H1 (cell line): Measurements from ENCODE around the gene ACTR1A. TPM values are rescaled to one million over a fixed set of nuclear protein-coding genes. Genes with fewer than 3 reads are reported as not detected.

Source experiments
- CTCF ChIA-PET: fragments of 300-600 bp; sonication (Branson Sonifier 250); formaldehyde crosslinking; loops from one replicate; lab custom pipeline; 2021; ENCODE audit not compliant: partially characterized antibody; lab: Charles Lee
- POLR2A ChIA-PET: fragments of 300-600 bp; sonication (Branson Sonifier 250); formaldehyde crosslinking; loops from one replicate; lab custom pipeline; 2021; ENCODE audit warnings: inconsistent platforms; ENCODE audit not compliant: partially characterized antibody; lab: Charles Lee
- DNase-seq, 2 experiments: peaks; one replicate each; pipeline versions ENCODE4 v3.0.0 to v3.0.0-alpha.2; 2010 to 2022; ENCODE audit warnings: low spot score in 2 of 2, low read depth in 1 of 2, mixed read lengths in 1 of 2
- FAIRE-seq: peaks from 2 replicates; lab custom pipeline; 2011; peaks lifted over from hg19 to GRCh38; lab: Jason Lieb, UNC
- H2AFZ ChIP-seq: 2 replicates; pipeline ENCODE4 v1.8.1; 2012; ENCODE audit warnings: low read length, inconsistent platforms
- H2AK5ac ChIP-seq: 2 replicates; pipeline ENCODE4 v1.6.1; 2013; ENCODE audit warnings: low read depth, low read length
- H2BK120ac ChIP-seq: replicated peaks from 2 replicates; pipeline ENCODE3; 2013; ENCODE audit warnings: low read depth, low read length, inconsistent platforms
- H2BK12ac ChIP-seq: 2 replicates; pipeline ENCODE4 v1.6.1; 2013; ENCODE audit warnings: low read depth, low read length
- H2BK15ac ChIP-seq: 2 replicates; pipeline ENCODE4 v1.6.1; 2013; ENCODE audit warnings: low read length
- H2BK20ac ChIP-seq: 2 replicates; pipeline ENCODE4 v1.6.1; 2013; ENCODE audit warnings: low read length
- H2BK5ac ChIP-seq: 2 replicates; pipeline ENCODE4 v1.6.1; 2013; ENCODE audit warnings: low read depth, low read length
- H3K14ac ChIP-seq: 2 replicates; pipeline ENCODE4 v1.6.1; 2013; ENCODE audit warnings: inconsistent platforms; ENCODE audit not compliant: insufficient read length
- H3K18ac ChIP-seq: 2 replicates; pipeline ENCODE4 v1.6.1; 2013; ENCODE audit warnings: low read length; ENCODE audit errors: extremely low read depth
- H3K23ac ChIP-seq: 2 replicates; pipeline ENCODE4 v1.6.1; 2013; ENCODE audit warnings: inconsistent platforms; ENCODE audit not compliant: insufficient read length
- H3K23me2 ChIP-seq: 2 replicates; pipeline ENCODE4 v1.6.1; 2013; ENCODE audit warnings: low read depth, low read length
- H3K27ac ChIP-seq: 2 replicates; pipeline ENCODE4 v1.6.1; 2011; ENCODE audit warnings: low read depth, low read length, inconsistent platforms
- H3K27me3 ChIP-seq, 4 experiments: replicated peaks in 1 of 4; 1 replicate in 1 of 4; 2 replicates in 3 of 4; pipeline versions ENCODE4 v1.6.1 to v1.8.1; 2011 to 2013; ENCODE audit warnings: low read length in 3 of 4, mild to moderate bottlenecking in 3 of 4, inconsistent platforms in 2 of 4, mixed read lengths in 2 of 4, moderate library complexity in 1 of 4; ENCODE audit not compliant: control insufficient read depth in 3 of 4, insufficient read depth in 3 of 4; ENCODE audit errors: extremely low read depth in 1 of 4
- H3K36me3 ChIP-seq, 4 experiments: 2 replicates each; pipeline versions ENCODE4 v1.6.1 to v1.8.1; 2011 to 2013; ENCODE audit warnings: mild to moderate bottlenecking in 4 of 4, low read length in 3 of 4, moderate library complexity in 2 of 4, control low read depth in 1 of 4, inconsistent platforms in 1 of 4; ENCODE audit not compliant: insufficient read depth in 4 of 4, control insufficient read depth in 2 of 4
- H3K4ac ChIP-seq: replicated peaks from 2 replicates; pipeline ENCODE3; 2013; ENCODE audit warnings: low read length, low read depth, mixed read lengths, inconsistent platforms; ENCODE audit not compliant: insufficient read length
- H3K4me1 ChIP-seq, 4 experiments: replicated peaks in 1 of 4; 1 replicate in 1 of 4; 2 replicates in 3 of 4; pipeline versions ENCODE4 v1.6.1 to v1.8.1; 2011 to 2013; ENCODE audit warnings: low read length in 3 of 4, inconsistent platforms in 2 of 4, mixed read lengths in 1 of 4; ENCODE audit not compliant: insufficient read depth in 4 of 4, control insufficient read depth in 3 of 4
- H3K4me2 ChIP-seq, 2 experiments: 2 replicates each; pipeline versions ENCODE4 v1.6.1 to v1.8.1; 2011 to 2013; ENCODE audit warnings: low read depth in 2 of 2, low read length in 2 of 2, control low read depth in 1 of 2, inconsistent platforms in 1 of 2, mild to moderate bottlenecking in 1 of 2; ENCODE audit not compliant: insufficient read depth in 1 of 2
- H3K4me3 ChIP-seq, 4 experiments: fragments of 200-600, 300-600 bp in 1 of 4; sonication (generic), shearing (Covaris generic), sonication (Bioruptor Twin) in 1 of 4; 2 replicates each; pipeline versions ENCODE4 v1.5.1 to v1.8.1; 2011 to 2016; ENCODE audit warnings: low read length in 4 of 4, low read depth in 3 of 4, control low read depth in 2 of 4, inconsistent platforms in 2 of 4, mild to moderate bottlenecking in 2 of 4, mixed read lengths in 1 of 4, moderate library complexity in 1 of 4; ENCODE audit not compliant: insufficient read depth in 2 of 4; ENCODE audit errors: extremely low read depth in 1 of 4
- H3K56ac ChIP-seq: replicated peaks from 2 replicates; pipeline ENCODE3; 2013; ENCODE audit warnings: low read depth, mild to moderate bottlenecking, mixed read lengths, low read length, inconsistent platforms; ENCODE audit not compliant: insufficient read length
- H3K79me1 ChIP-seq: 2 replicates; pipeline ENCODE4 v1.6.1; 2013; ENCODE audit warnings: low read depth, low read length, control low read depth
- H3K79me2 ChIP-seq, 2 experiments: 2 replicates each; pipeline versions ENCODE4 v1.6.1 to v1.8.1; 2012 to 2013; ENCODE audit warnings: low read length in 2 of 2, mild to moderate bottlenecking in 2 of 2, inconsistent platforms in 1 of 2; ENCODE audit not compliant: insufficient read depth in 2 of 2, control insufficient read depth in 1 of 2
- H3K9ac ChIP-seq, 4 experiments: replicated peaks in 1 of 4; 1 replicate in 1 of 4; 2 replicates in 3 of 4; pipeline versions ENCODE4 v1.6.1 to v1.8.1; 2011 to 2013; ENCODE audit warnings: low read depth in 3 of 4, low read length in 3 of 4, control low read depth in 2 of 4, mild to moderate bottlenecking in 2 of 4, moderate library complexity in 2 of 4, inconsistent platforms in 1 of 4; ENCODE audit errors: extremely low read depth in 1 of 4
- H3K9me3 ChIP-seq, 2 experiments: 2 replicates each; pipeline versions ENCODE4 v1.6.1 to v1.8.1; 2012 to 2013; ENCODE audit warnings: mild to moderate bottlenecking in 2 of 2, moderate library complexity in 2 of 2, control low read depth in 1 of 2, inconsistent platforms in 1 of 2, low read depth in 1 of 2, low read length in 1 of 2, mixed read lengths in 1 of 2; ENCODE audit not compliant: insufficient read depth in 2 of 2
- H4K20me1 ChIP-seq, 2 experiments: replicated peaks in 1 of 2; 2 replicates each; pipeline versions ENCODE3 to v1.8.1; 2011 to 2013; ENCODE audit warnings: inconsistent platforms in 2 of 2, low read length in 2 of 2, mild to moderate bottlenecking in 1 of 2; ENCODE audit not compliant: insufficient read depth in 2 of 2, control insufficient read depth in 1 of 2
- H4K5ac ChIP-seq: 2 replicates; pipeline ENCODE4 v1.6.1; 2013; ENCODE audit warnings: low read length, low read depth, mixed read lengths, inconsistent platforms; ENCODE audit not compliant: insufficient read length
- H4K8ac ChIP-seq: 2 replicates; pipeline ENCODE4 v1.8.0; 2013; ENCODE audit warnings: mild to moderate bottlenecking, moderate library complexity, low read length, inconsistent platforms; ENCODE audit not compliant: insufficient read depth; ENCODE audit errors: extremely low read depth
- H4K91ac ChIP-seq: replicated peaks from 2 replicates; pipeline ENCODE3; 2013; ENCODE audit warnings: low read length, mixed read lengths, inconsistent platforms; ENCODE audit not compliant: insufficient read length
- BRCA1 ChIP-seq: IDR thresholded peaks from 2 replicates; pipeline ENCODE4 v1.6.1; 2012; ENCODE audit warnings: low read depth, low read length, improper control_type of control experiment
- CBX5 ChIP-seq: fragments of 300-800, 300-1000 bp; sonication (generic); IDR thresholded peaks from 2 replicates; pipeline ENCODE4 v1.7.1; 2016; ENCODE audit warnings: antibody characterized with exemption, low read length, low read depth
- CBX8 ChIP-seq: fragments of 300-800, 300-1000 bp; sonication (generic); IDR thresholded peaks from 2 replicates; pipeline ENCODE4 v1.7.1; 2016; ENCODE audit warnings: low read depth, low read length, borderline replicate concordance
- FOSL1 ChIP-seq: IDR thresholded peaks from 2 replicates; pipeline ENCODE4 v1.6.1; 2011; ENCODE audit warnings: mild to moderate bottlenecking, low read depth, low read length, moderate library complexity; ENCODE audit not compliant: insufficient read depth
- GABPA ChIP-seq: IDR thresholded peaks from 2 replicates; pipeline ENCODE4 v1.6.1; 2011; ENCODE audit warnings: mild to moderate bottlenecking, low read length, moderate library complexity, borderline replicate concordance; ENCODE audit not compliant: insufficient read depth
- HDAC6 ChIP-seq: IDR thresholded peaks from one replicate; pipeline ENCODE4 v1.7.1; 2012; ENCODE audit warnings: low read depth, mild to moderate bottlenecking, inconsistent platforms, low read length, moderate library complexity
- KDM1A ChIP-seq: fragments of 200-600, 300-600 bp; sonication (generic); IDR thresholded peaks from 2 replicates; pipeline ENCODE4 v1.7.1; 2016; ENCODE audit warnings: mild to moderate bottlenecking, low read length, borderline replicate concordance
- KDM5A ChIP-seq: fragments of 200-600 bp; IDR thresholded peaks from 2 replicates; pipeline ENCODE4 v1.7.1; 2012; ENCODE audit warnings: mild to moderate bottlenecking, low read length, inconsistent platforms, mixed read lengths
- MAX ChIP-seq: IDR thresholded peaks from 2 replicates; pipeline ENCODE4 v1.6.1; 2012; ENCODE audit warnings: inconsistent platforms
- NANOG ChIP-seq: IDR thresholded peaks from 2 replicates; pipeline ENCODE4 v1.6.1; 2011; ENCODE audit warnings: low read length, low read depth, mild to moderate bottlenecking, inconsistent platforms; ENCODE audit not compliant: insufficient read depth, poor library complexity, severe bottlenecking
- NRF1 ChIP-seq: IDR thresholded peaks from 2 replicates; pipeline ENCODE4 v1.6.1; 2011; ENCODE audit warnings: mild to moderate bottlenecking, low read depth, low read length, improper control_type of control experiment
- RBBP5 ChIP-seq: IDR thresholded peaks from 2 replicates; pipeline ENCODE4 v1.7.1; 2012; ENCODE audit warnings: low read depth, mild to moderate bottlenecking, inconsistent platforms, low read length, moderate library complexity, borderline replicate concordance
- RXRA ChIP-seq: IDR thresholded peaks from 2 replicates; pipeline ENCODE4 v1.6.1; 2011; ENCODE audit warnings: low read depth, mild to moderate bottlenecking, low read length, moderate library complexity; ENCODE audit not compliant: insufficient read depth
- SIRT6 ChIP-seq: IDR thresholded peaks from one replicate; pipeline ENCODE4 v1.7.1; 2012; ENCODE audit warnings: low read length, inconsistent platforms
- WGBS, 2 experiments: shearing (Covaris generic) in 1 of 2; methylation state at CpG; one replicate each; pipeline versions ENCODE4 v1.1.6 to v1.1.7; 2013 to 2015; ENCODE audit warnings: low lambda C conversion rate in 2 of 2, mixed read lengths in 2 of 2, inconsistent platforms in 1 of 2, low coverage in 1 of 2, missing lambda C conversion rate in 1 of 2; ENCODE audit not compliant: insufficient replicate concordance in 2 of 2, insufficient coverage in 1 of 2, insufficient read length in 1 of 2; ENCODE audit errors: extremely low coverage in 1 of 2, missing lambda C conversion rate in 1 of 2; 5-methylcytosine and 5-hydroxymethylcytosine counted together
- polyA plus RNA-seq, 7 experiments: library from polyadenylated mRNA; depleted of rRNA in 3 of 7; stranded (reverse) in 5 of 7; unstranded in 2 of 7; fragments of >200 nt in 5 of 7; fragments of 200-250 nt in 2 of 7; gene quantifications; 1 replicate in 5 of 7; 2 replicates in 1 of 7; 4 replicates in 1 of 7; pipeline versions ENCODE4 v1.2.1 to v1.2.3, GENCODE V29; 2011 to 2013; ENCODE audit warnings: missing spikeins in 2 of 7, mixed read lengths in 2 of 7
- total RNA-seq: library from RNA; stranded (reverse); fragmentation: NEBNext Ultra II Directional; extraction: Animal tissue kit (Norgen Biotek cat#: 25700); gene quantifications from 2 replicates; pipeline ENCODE4 v1.2.1, GENCODE V29; 2021

ACTR1A gene
- total and polyA plus RNA-seq, 2 of the 8 experiments (the other 6 are each of a cell fraction or from before 2014, with no cell fraction given) = 78.6 to 86.3 TPM

GRCh38 chr10:102507521-102507920, 5.0 kb upstream of the ACTR1A start:
- Histone ChIP-seq H2BK20ac (no peak overlapping the region), H3K79me1 (no peaks in the 10 kb centered on the region; the same call in 1 of the 2 replicates), H4K5ac (no peak overlapping the region), H3K9me3 (no peaks in the 10 kb centered on the region), H3K4me2 (no peak overlapping the region), H2BK120ac (no peak overlapping the region), H3K4me1 (peaks cover 0 to 10% (median 1%) of the 10 kb centered on the region in 4 experiments; a peak in 3 of 7 replicates), H4K91ac (no peak overlapping the region), H2BK12ac (no peak overlapping the region), H3K14ac (no peak overlapping the region), H4K8ac (no peak overlapping the region), H2AFZ (no peak overlapping the region), H3K27me3 (peaks cover 2 to 11% (median 8%) of the 10 kb centered on the region in 4 experiments; a peak in 4 of 7 replicates), H3K23me2 (peaks cover 8% of the 10 kb centered on the region; the same call in 1 of the 2 replicates), H4K20me1 (peaks cover 8 to 24% of the 10 kb centered on the region in 2 experiments), H2BK5ac (no peak overlapping the region), H2BK15ac (no peak overlapping the region), H3K9ac (no peak overlapping the region), H2AK5ac (no peak overlapping the region), H3K27ac (no peak overlapping the region), H3K4ac (no peak overlapping the region), H3K36me3 (peaks cover 3 to 8% (median 5%) of the 10 kb centered on the region in 4 experiments; a peak in 5 of 8 replicates), H3K18ac (no peak overlapping the region), H3K23ac (no peak overlapping the region), H3K56ac (no peak overlapping the region), H3K79me2 (peaks cover 0 to 7% of the 10 kb centered on the region in 2 experiments; a peak in 1 of 4 replicates), H3K4me3 (no peak overlapping the region)
- WGBS, 2 experiments = 98% methylated on average over 3 of the region's 3 CpGs; no CpG with 5 or more reads in 1 of the 2 experiments
- DNase-seq = no peak
- no peak for FAIRE-seq
- ChIA-PET CTCF (interaction anchor here (0.6 to 16.5 kb wide), 3 partner anchors 74 to 866 kb away, joined by 4 to 182 read pairs (median 5); no protein-coding TSS in a partner anchor), POLR2A (no interaction called here)
- TF ChIP-seq NRF1 (no peak), RBBP5 (no peak), BRCA1 (no peak), GABPA (no peak), FOSL1 (no peak), KDM5A (no peak), MAX (no peak), KDM1A (no peak), RXRA (no peak), HDAC6 (no peak), NANOG (no peak), CBX8 (no peak), SIRT6 (no peak), CBX5 (no peak)
